OCI-LY7 (cell line): ENCODE measurements around the gene CTCF. TPM values are rescaled to one million over a fixed set of nuclear protein-coding genes. Genes with fewer than 3 reads are reported as not detected.

ENCODE experiments used
- BruUV-seq: library from RNA; stranded (reverse); fragments of 400-500 nt; replicated peaks from 2 replicates; lab custom pipeline; 2021; lab: Mats Ljungman, UMichigan
- CTCF ChIA-PET: fragments of 300-600 bp; sonication (Branson Sonifier 250); formaldehyde crosslinking; loops from one replicate; lab custom pipeline; 2022; ENCODE audit warnings: antibody characterized with exemption; ENCODE audit not compliant: unreplicated experiment; lab: Charles Lee
- POLR2A ChIA-PET: fragments of 300-600 bp; sonication (Branson Sonifier 250); formaldehyde crosslinking; loops from one replicate; lab custom pipeline; 2022; ENCODE audit warnings: antibody characterized with exemption; lab: Charles Lee
- DNase-seq: peaks from one replicate; pipeline ENCODE4 v3.0.0-alpha.2; 2015; ENCODE audit warnings: low spot score
- H2AFZ ChIP-seq: fragments of 200-600 bp; sonication (generic), shearing (Covaris generic); 2 replicates; pipeline ENCODE4 v1.6.1; 2014; ENCODE audit warnings: mild to moderate bottlenecking, antibody characterized with exemption, low read length, moderate library complexity
- H3K27ac ChIP-seq: fragments of 200-600 bp; sonication (generic); 2 replicates; pipeline ENCODE4 v1.5.1; 2014; ENCODE audit warnings: mixed run types, low read depth, mild to moderate bottlenecking, moderate library complexity, low read length, inconsistent platforms; ENCODE audit not compliant: poor library complexity, severe bottlenecking
- H3K36me3 ChIP-seq: fragments of 200-600 bp; sonication (generic); 2 replicates; pipeline ENCODE4 v1.6.1; 2014; ENCODE audit warnings: mild to moderate bottlenecking, antibody characterized with exemption, low read length, moderate library complexity, mixed read lengths; ENCODE audit not compliant: insufficient read depth
- H3K4me1 ChIP-seq: fragments of 200-600 bp; sonication (generic); 2 replicates; pipeline ENCODE4 v1.5.1; 2014; ENCODE audit warnings: mild to moderate bottlenecking, low read length; ENCODE audit not compliant: insufficient read depth, poor library complexity, severe bottlenecking
- H3K4me2 ChIP-seq: fragments of 200-600 bp; sonication (generic); 2 replicates; pipeline ENCODE4 v1.6.1; 2014; ENCODE audit warnings: mild to moderate bottlenecking, low read length
- H3K4me3 ChIP-seq: fragments of 200-600 bp; sonication (generic); 2 replicates; pipeline ENCODE4 v1.5.1; 2014; ENCODE audit warnings: mild to moderate bottlenecking, low read depth, low read length; ENCODE audit not compliant: poor library complexity, severe bottlenecking
- H3K79me2 ChIP-seq: fragments of 200-600 bp; sonication (generic); 2 replicates; pipeline ENCODE4 v1.6.1; 2016; ENCODE audit warnings: low read depth, mild to moderate bottlenecking, low read length, moderate library complexity, mixed read lengths; ENCODE audit not compliant: insufficient read depth
- H3K9me2 ChIP-seq: fragments of 200-600 bp; sonication (generic); 2 replicates; pipeline ENCODE4 v1.6.1; 2016; ENCODE audit warnings: mild to moderate bottlenecking, low read length, mixed read lengths; ENCODE audit not compliant: insufficient read depth
- H3K9me3 ChIP-seq: fragments of 200-600 bp; sonication (generic); 2 replicates; pipeline ENCODE4 v1.6.1; 2014; ENCODE audit warnings: mild to moderate bottlenecking, mixed run types, low read length, mixed read lengths
- H4K20me1 ChIP-seq: fragments of 200-600 bp; sonication (generic); 2 replicates; pipeline ENCODE4 v1.6.1; 2014; ENCODE audit warnings: mild to moderate bottlenecking, antibody characterized with exemption, low read length, moderate library complexity, mixed read lengths; ENCODE audit not compliant: insufficient read depth
- CTCF ChIP-seq: fragments of 200-600 bp; sonication (generic); conservative IDR thresholded peaks from 2 replicates; pipeline ENCODE4 v1.5.1; 2014; ENCODE audit warnings: mild to moderate bottlenecking, antibody characterized with exemption, low read length, moderate library complexity, mixed read lengths
- EZH2phosphoT487 ChIP-seq: fragments of 200-600 bp; sonication (generic); IDR thresholded peaks from 2 replicates; pipeline ENCODE4 v1.6.1; 2018; ENCODE audit warnings: low read depth, borderline replicate concordance, mild to moderate bottlenecking, mixed run types, antibody characterized with exemption, low read length, moderate library complexity, mixed read lengths
- intact Hi-C: fragments of 100-400 bp; cut with micrococcal nuclease; formaldehyde crosslinking; loops from one replicate; pipeline ENCODE4 v1.10.0; 2022; ENCODE audit not compliant: unreplicated experiment
- total RNA-seq, 2 experiments: library from RNA; depleted of rRNA in 1 of 2; stranded (reverse); fragments of >200 nt in 1 of 2; shearing (Covaris generic) in 1 of 2; gene quantifications; 2 replicates each; pipeline ENCODE4 v1.2.3, GENCODE V29; 2014 to 2022

CTCF gene
- total RNA-seq, 2 experiments from 2014 or later, result 70.6 to 83.5 TPM

- Histone ChIP-seq H4K20me1 (no peaks in the 10 kb centered on the region), H3K9me3 (no peaks in the 10 kb centered on the region), H3K9me2 (no peaks in the 10 kb centered on the region), H3K4me1 (peaks cover 26% of the 10 kb centered on the region), H3K4me3 (no peak overlapping the region), H3K79me2 (no peaks in the 10 kb centered on the region), H3K27ac (no peak overlapping the region), H3K36me3 (no peaks in the 10 kb centered on the region), H3K4me2 (no peak overlapping the region), H2AFZ (no peak overlapping the region)
- DNase-seq, result no peak
- intact Hi-C loops, result no loop called here
- POLR2A ChIA-PET, result interaction anchor here (1.0 kb wide), 1 partner anchor 11 kb away, joined by 5 read pairs; no protein-coding TSS in a partner anchor
- CTCF ChIA-PET, result interaction anchor here (0.6 to 1.6 kb wide), 2 partner anchors 38 to 120 kb away, joined by 3 to 6 read pairs; partner anchors contain the start of gene CARMIL2
- no TSS peak for BruUV-seq
- 0 out of 2 replicates have a peak, but pooled peaks have one; percentile 16 for TF ChIP-seq CTCF
- no peak for TF ChIP-seq EZH2phosphoT487
Observed at GRCh38 chr16:67525176-67525860, 37.0 kb upstream of the CTCF start.

GRCh38 chr16:67526149-67526791 lies 36.1 kb upstream of the CTCF start:
- intact Hi-C loops, result no loop called here
- CTCF ChIA-PET, result interaction anchor here (0.6 to 1.6 kb wide), 2 partner anchors 39 to 119 kb away, joined by 3 to 6 read pairs; partner anchors contain the start of gene CARMIL2
- no TSS peak for BruUV-seq

More at GRCh38 chr16:67526149-67526791, 36.1 kb upstream of the CTCF start:
- no peaks in the 10 kb centered on the region for H3K9me3 ChIP-seq
- no peak overlapping the region for H3K4me2 ChIP-seq
- peaks cover 29% of the 10 kb centered on the region for H3K4me1 ChIP-seq
- no peaks in the 10 kb centered on the region for H3K79me2 ChIP-seq
- H2AFZ ChIP-seq, result no peak overlapping the region
- no peak overlapping the region for H3K27ac ChIP-seq
- no peaks in the 10 kb centered on the region for H3K9me2 ChIP-seq
- no peak for TF ChIP-seq CTCF
- TF ChIP-seq EZH2phosphoT487, result no peak
- H4K20me1 ChIP-seq, result no peaks in the 10 kb centered on the region
- H3K36me3 ChIP-seq, result no peaks in the 10 kb centered on the region
- no peak overlapping the region for H3K4me3 ChIP-seq
- POLR2A ChIA-PET, result no interaction called here
- DNase-seq, result no peak
